ENCODE results near the gene PCDHGB4.
"Not testable (repeated sequence)": the region's sequence is repeated elsewhere in the genome, so short reads cannot be mapped to it uniquely, and the experiment has no call there.

PCDHGB4 gene

DNA sequence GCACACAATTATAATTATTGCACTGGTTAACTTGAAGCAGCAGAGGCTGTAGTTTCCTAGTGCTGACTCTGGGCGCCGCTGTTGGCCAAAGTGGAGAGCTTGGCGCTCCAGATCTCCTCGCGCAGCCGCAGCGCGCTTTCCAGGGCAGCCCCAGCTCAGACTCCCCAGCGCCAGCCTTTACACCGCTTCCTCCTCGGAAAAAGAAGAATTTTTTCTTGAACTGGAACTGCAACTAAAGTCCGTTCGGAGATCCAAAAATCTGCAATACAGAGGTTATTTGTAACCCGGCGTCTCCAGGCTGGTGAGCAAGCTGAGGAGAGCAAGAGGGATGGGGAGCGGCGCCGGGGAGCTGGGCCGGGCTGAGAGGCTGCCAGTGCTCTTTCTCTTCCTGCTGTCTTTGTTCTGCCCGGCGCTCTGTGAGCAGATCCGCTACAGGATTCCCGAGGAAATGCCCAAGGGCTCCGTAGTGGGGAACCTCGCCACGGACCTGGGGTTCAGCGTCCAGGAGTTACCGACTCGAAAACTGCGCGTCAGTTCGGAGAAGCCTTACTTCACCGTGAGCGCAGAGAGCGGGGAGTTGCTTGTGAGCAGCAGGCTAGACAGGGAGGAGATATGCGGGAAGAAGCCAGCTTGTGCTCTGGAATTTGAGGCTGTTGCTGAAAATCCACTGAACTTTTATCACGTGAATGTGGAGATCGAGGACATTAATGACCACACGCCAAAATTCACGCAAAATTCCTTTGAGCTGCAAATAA lies at the start of gene PCDHGB4:
Gene PCDHGB4, plus strand, starts transcription at position 142 of the 755 bp plus-strand sequence. Its CDS starts 187 bp downstream, at position 329.
- not testable (repeated sequence) for DNase-seq

DNA sequence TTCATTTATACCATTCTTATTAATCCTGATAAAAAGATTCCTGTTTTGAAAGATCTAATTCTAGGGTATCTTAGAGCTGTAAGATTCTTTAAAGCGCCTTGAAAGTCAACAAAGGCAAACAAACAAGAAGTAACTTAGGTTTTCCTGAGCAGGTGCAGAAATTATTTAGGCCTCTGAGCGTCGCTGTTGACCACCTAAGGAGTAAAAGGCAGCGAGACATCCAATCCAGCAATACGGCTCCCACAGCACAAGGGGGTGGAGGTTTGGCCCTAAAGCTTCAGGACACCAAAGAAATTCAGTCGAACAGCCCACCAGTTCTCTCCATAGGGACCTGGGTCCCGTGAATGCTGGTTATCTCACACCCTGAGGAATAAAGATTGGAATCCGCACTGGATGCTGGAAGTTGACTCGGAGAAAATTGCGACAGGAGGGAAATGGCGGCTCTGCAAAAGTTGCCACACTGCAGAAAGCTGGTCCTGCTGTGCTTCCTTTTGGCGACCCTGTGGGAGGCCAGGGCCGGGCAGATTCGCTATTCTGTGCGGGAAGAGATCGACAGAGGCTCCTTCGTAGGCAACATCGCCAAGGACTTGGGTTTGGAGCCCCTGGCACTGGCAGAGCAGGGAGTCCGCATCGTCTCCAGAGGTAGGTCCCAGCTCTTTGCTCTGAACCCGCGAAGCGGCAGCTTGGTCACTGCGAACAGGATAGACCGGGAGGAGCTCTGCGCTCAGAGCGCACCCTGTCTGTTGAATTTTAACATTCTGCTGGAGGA lies 48.8 kb upstream of the PCDHGB4 start, which contains the start of gene PCDHGA2:
Gene PCDHGA2, plus strand, starts transcription at position 223 of the 769 bp plus-strand sequence.
- no peak for DNase-seq

DNA sequence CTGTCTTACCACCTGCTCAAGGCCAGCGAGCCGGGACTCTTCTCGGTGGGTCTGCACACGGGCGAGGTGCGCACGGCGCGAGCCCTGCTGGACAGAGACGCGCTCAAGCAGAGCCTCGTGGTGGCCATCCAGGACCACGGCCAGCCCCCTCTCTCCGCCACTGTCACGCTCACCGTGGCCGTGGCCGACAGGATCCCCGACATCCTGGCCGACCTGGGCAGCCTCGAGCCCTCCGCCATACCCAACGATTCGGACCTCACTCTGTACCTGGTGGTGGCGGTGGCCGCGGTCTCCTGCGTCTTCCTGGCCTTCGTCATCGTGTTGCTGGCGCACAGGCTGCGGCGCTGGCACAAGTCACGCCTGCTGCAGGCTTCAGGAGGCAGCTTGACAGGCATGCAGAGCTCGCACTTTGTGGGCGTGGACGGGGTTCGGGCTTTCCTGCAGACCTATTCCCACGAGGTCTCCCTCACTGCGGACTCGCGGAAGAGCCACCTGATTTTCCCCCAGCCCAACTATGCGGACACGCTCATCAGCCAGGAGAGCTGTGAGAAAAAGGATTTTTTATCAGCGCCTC lies 46.6 kb upstream of the PCDHGB4 start:
- not testable (repeated sequence) for DNase-seq

DNA sequence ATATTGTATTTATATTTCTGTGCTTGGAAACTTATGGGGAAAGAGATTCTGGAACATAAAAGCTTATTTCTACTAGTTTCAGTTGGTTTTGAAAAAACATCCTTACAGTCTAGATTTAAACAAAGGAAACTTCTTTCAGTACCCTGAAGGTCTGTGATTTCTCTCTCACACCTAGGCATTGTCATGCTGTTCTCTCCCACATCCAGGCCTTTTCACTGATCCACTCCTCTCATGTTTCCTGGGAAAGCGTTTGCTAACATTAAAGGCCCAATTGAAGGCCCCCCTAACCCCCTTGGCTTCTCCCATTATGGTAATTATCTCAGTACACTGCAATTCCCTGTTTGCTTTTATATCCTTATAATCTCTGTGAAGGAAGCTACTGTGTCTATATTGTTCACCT lies 44.7 kb upstream of the PCDHGB4 start:
- DNase-seq, result no peak

DNA sequence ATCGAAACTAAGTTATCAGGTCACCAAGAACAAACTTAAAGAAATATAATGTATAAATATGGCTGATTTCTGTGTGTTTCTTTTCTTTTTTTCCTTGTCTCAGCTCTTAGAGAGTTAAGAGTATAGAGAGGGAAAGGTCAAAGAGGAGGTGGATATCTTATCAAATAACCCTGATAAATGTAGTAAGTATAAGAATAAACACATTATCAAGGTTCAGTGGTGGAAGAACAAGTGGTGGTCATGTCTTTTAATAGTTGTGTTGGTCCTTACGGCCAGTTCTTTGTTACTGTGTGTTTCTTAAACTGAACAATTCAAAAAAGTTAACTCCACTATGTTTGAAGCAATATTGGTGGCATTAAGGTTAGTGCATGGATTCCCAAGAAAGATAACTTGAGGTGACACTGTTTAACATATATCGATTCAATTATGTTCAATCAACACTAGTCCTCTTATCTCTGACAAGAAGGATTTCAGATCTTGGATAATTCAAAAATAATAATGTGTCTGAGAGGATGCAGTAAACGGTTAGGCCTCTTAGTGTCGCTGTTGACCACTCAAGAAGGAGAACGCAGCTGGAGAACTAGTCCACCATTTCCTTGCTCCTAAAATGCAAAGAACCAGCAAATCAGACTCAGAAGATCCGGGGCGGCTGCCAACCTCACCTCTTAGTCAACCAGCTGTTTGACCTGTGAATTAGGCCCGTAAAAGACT lies 44.1 kb upstream of the PCDHGB4 start, which contains the start of gene PCDHGA3:
Gene PCDHGA3, plus strand, starts transcription at position 588 of the 711 bp plus-strand sequence. CDS start 205 bp downstream, outside the sequence.
- no peak for DNase-seq

DNA sequence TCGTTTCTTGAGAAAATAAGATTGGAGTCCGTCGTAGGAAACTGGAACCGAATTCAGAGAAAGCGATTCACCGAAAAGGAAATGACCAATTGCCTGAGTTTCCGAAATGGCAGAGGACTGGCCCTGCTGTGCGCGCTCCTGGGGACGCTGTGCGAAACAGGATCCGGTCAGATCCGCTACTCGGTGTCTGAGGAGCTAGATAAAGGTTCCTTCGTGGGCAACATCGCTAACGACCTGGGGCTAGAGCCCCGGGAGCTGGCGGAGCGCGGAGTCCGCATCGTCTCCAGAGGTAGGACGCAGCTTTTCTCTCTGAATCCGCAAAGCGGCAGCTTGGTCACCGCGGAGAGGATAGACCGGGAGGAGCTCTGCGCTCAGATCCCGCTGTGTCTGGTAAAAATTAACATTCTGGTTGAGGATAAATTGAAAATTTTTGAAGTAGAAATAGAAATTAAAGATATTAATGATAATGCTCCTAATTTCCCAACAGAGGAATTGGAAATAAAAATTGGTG lies 43.5 kb upstream of the PCDHGB4 start:
- DNase-seq, result no peak

DNA sequence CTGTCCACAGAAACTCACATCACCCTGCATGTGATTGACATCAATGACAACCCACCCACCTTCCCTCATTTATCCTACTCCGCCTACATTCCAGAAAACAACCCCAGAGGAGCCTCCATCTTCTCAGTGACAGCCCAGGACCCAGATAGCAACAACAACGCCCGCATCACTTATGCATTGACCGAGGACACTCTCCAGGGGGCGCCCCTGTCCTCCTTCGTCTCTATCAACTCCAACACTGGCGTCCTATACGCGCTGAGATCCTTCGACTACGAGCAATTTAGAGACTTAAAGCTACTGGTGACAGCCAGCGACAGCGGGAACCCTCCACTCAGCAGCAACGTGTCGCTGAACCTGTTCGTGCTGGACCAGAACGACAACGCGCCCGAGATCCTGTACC lies 42.2 kb upstream of the PCDHGB4 start:
- no peak for DNase-seq

DNA sequence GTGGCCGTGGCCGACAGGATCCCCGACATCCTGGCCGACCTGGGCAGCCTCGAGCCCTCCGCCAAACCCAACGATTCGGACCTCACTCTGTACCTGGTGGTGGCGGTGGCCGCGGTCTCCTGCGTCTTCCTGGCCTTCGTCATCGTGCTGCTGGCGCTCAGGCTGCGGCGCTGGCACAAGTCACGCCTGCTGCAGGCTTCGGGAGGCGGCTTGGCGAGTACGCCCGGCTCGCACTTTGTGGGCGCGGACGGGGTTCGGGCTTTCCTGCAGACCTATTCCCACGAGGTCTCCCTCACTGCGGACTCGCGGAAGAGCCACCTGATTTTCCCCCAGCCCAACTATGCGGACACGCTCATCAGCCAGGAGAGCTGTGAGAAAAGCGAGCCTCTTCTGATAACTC lies 41.5 kb upstream of the PCDHGB4 start:
- DNase-seq, result not testable (repeated sequence)

DNA sequence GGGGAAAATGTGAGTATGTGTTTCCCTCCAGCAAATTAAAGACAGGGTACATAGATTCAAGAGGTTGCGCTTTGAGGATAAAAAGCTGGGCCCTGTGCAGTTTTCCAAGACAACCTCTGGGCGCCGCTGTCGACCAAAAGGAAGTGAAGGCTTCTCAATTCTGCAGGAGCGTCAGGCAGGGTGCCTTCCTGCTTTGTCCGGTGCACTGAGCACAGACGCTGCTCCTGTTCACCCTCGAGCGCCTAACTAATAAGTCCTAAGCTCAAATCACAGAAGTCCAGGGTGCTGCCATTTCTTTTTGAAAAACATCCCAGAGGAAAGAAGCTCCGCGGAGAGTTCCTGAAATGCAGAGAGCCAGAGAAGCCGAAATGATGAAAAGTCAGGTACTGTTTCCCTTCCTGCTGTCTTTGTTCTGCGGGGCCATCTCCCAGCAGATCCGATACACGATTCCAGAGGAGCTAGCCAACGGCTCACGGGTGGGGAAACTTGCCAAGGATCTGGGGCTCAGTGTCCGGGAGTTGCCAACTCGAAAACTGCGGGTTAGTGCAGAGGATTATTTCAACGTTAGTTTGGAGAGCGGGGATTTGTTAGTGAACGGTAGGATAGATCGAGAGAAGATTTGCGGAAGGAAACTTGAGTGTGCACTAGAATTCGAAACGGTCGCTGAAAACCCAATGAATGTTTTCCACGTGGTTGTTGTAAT lies 37.4 kb upstream of the PCDHGB4 start, which contains the start of gene PCDHGB1:
Gene PCDHGB1, plus strand, starts transcription at position 183 of the 703 bp plus-strand sequence. Its CDS starts 162 bp downstream, at position 345.
- no peak for DNase-seq

DNA sequence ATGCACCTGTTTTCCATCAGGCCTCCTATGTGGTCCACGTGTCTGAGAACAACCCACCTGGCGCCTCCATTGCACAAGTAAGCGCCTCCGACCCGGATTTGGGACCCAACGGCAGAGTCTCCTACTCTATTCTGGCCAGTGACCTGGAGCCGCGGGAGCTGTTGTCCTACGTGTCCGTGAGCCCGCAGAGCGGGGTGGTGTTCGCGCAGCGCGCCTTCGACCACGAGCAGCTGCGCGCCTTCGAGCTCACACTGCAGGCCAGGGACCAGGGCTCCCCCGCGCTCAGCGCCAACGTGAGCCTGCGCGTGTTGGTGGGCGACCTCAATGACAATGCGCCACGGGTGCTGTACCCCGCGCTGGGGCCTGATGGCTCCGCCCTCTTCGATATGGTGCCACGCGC lies 35.9 kb upstream of the PCDHGB4 start:
- no peak for DNase-seq

DNA sequence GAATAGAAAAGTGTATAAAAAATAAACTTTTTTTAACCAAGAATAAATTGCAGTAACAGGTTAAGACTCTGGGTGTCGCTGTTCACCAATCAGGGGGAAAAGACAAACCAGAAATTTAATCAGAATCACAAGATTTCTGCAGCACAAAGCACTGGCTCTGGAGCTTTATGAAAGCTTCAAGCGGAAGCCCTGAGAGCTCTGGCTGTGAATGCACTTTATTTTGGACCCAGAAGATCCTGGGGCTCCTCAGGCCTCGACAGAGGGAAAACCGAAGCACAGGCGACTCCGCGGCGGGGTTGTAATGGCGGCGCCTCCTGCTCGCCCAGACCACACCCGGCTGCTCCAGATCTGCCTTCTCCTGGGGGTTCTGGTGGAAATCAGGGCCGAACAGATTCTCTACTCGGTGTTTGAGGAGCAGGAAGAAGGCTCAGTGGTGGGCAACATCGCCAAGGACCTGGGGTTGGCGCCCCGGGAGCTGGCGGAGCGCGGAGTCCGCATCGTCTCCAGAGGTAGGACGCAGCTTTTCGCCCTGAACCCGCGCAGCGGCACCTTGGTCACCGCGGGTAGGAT lies 32.5 kb upstream of the PCDHGB4 start, which contains the start of gene PCDHGA4:
Gene PCDHGA4, plus strand, starts transcription at position 122 of the 570 bp plus-strand sequence. Its CDS starts 87 bp downstream, at position 209.
- DNase-seq, result no peak

DNA sequence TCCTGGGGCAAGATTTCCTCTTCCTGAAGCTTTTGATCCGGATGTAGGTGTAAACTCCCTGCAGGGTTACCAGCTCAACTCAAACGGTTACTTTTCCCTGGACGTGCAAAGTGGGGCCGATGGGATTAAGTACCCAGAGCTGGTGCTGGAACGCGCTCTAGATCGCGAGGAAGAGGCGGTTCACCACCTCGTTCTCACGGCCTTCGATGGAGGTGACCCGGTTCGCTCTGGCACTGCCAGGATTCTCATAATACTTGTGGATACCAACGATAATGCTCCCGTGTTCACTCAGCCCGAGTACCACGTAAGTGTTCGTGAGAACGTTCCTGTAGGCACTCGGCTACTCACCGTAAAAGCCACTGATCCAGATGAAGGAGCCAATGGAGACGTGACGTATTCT lies 31.9 kb upstream of the PCDHGB4 start:
- DNase-seq, result no peak

DNA sequence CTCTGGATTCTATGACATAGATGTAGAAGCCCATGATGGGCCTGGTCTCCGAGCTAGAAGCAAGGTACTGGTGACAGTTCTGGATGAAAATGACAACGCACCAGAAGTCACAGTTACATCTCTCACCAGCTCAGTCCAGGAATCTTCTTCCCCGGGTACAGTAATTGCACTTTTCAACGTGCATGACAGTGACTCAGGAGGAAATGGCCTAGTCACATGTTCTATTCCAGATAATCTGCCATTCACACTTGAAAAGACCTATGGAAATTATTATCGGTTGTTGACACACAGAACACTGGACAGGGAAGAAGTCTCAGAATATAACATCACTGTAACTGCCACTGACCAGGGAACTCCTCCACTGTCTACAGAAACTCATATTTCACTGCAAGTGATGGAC lies 31.4 kb upstream of the PCDHGB4 start:
- DNase-seq, result no peak

DNA sequence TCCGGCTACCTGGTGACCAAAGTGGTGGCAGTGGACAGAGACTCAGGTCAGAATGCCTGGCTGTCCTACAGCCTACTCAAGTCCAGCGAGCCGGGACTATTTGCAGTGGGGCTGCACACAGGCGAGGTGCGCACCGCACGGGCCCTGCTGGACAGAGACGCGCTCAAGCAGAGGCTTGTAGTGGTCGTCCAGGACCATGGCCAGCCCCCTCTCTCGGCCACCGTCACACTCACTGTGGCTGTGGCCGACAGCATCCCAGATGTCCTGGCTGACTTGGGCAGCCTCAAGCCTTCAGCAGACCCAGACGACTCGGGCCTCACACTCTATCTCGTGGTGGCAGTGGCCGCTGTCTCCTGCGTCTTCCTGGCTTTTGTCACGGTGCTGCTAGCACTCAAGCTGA lies 30.5 kb upstream of the PCDHGB4 start:
- DNase-seq, result no peak

DNA sequence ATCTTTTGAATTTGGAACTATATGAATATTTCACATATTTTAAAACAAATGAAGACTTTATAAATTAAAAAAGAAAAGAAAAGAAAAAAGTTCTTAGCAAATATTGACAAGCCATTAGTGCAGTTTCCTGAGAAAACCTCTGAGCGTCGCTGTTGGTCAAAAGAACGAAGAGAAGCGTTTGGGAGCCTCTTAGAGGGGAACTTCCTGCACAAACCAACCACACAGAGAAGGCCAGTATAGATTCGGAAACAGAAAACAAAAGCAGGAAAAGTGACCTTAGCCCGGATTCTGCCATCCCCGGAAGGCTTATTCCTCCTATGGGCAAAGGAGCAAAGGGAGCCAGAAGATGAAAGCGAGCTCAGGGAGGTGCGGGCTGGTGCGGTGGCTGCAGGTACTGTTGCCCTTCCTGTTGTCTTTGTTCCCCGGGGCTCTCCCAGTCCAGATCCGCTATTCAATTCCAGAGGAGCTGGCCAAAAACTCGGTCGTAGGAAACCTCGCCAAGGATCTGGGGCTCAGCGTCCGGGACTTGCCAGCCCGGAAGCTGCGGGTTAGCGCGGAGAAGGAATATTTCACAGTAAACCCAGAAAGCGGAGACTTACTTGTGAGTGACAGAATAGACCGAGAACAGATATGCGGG lies 27.6 kb upstream of the PCDHGB4 start, which contains the start of gene PCDHGB2:
Gene PCDHGB2, plus strand, starts transcription at position 205 of the 637 bp plus-strand sequence. Its CDS starts 142 bp downstream, at position 347.
- no peak for DNase-seq

DNA sequence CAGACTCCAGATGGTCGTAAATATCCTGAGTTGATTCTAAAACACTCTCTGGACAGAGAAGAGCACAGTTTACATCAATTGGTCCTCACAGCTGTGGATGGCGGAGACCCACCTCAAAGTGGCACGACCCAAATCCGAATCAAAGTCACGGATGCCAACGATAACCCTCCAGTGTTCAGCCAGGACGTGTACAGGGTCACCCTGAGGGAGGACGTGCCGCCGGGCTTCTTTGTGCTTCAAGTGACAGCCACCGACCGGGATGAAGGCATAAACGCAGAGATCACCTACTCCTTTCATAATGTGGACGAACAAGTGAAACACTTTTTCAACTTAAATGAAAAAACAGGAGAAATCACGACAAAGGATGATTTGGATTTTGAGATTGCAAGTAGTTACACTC lies 26.8 kb upstream of the PCDHGB4 start:
- no peak for DNase-seq

DNA sequence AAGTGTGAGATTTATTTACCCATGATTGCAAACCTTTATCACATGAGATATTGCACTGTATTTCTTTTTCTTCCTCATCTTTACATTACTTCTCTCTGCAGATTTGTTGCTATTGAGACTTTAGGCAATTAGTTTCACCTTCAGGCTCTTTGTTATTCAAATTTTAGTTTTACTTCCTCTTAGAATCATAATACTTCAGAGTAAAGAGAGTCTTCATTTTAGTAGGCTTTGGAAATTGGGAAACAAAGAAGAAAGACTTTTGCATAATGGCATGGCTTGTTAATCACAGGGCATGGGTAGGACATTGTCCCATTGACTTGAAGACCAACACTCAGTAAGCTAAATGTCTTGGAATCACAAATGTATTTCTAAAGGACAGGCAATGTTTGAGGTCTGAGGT lies 24.8 kb upstream of the PCDHGB4 start:
- DNase-seq, result no peak

DNA sequence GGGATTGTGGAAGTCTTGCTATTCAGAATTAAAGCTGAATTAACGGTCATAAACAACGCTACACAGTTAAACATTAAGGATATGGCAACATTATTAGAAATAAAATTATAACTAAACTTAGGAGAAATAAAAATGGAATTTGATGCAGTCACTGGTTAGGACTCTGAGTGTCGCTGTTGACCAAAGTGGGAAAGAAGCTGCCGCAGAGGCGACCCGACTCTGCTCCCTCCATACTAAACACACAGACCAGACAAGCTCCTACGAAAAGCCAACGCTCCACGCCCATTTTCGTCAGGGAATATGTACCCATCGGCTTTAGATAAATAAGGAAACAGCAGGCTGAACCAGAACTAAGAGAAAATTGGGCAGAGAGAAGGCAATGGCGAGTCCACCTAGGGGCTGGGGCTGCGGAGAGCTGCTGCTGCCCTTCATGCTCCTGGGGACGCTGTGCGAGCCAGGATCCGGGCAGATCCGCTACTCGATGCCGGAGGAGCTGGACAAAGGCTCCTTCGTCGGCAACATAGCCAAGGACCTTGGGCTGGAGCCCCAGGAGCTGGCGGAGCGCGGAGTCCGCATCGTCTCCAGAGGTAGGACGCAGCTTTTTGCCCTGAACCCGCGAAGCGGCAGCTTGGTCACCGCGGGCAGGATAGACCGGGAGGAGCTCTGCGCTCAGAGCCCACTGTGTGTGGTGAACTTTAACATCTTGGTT lies 23.4 kb upstream of the PCDHGB4 start, which contains the start of gene PCDHGA5:
Gene PCDHGA5, plus strand, starts transcription at position 211 of the 709 bp plus-strand sequence. Its CDS starts 169 bp downstream, at position 380.
- DNase-seq, result no peak

DNA sequence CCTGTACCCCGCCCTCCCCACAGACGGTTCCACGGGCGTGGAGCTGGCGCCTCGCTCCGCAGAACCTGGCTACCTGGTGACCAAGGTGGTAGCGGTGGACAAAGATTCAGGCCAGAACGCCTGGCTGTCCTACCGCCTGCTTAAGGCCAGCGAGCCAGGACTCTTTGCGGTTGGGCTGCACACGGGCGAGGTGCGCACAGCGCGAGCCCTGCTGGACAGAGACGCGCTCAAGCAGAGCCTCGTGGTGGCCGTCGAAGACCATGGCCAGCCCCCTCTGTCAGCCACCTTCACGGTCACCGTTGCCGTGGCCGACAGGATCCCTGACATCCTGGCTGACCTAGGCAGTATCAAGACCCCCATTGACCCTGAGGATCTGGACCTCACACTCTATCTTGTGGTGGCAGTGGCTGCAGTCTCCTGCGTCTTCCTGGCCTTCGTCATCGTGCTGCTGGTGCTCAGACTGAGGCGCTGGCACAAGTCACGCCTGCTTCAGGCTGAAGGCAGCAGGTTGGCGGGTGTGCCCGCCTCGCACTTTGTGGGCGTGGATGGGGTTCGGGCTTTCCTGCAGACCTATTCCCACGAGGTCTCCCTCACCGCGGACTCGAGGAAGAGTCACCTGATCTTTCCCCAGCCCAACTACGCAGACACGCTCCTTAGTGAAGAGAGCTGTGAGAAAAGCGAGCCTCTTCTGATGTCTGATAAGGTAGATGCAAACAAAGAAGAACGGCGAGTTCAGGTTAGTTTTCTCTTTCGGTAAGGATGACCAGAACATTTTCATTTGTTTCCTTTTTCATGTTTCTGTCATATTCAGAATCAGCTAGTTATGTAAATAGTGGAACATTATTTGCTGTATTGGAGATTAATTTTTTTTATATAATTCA lies 21.2 kb upstream of the PCDHGB4 start:
- DNase-seq, result no peak

Measured in GOT3 (cell line).